ENCODE data around the gene TGFBR1. TPM values are rescaled to one million over a fixed set of nuclear protein-coding genes. Genes with fewer than 3 reads are reported as not detected.

The TGFBR1 gene
- total RNA-seq, 2 donors from 2014 or later, result 10.5 to 18.7 TPM

- 10 to 36% methylated on average over 2 to 10 of the region's 10 CpGs for WGBS, 2 donors
- ATAC-seq (no peak), DNase-seq (no peak)
- no peaks in the 10 kb centered on the region for H3K27me3 ChIP-seq
- TF ChIP-seq CTCF (IDR thresholded peaks at IDR 0.05), result no peak
- TF ChIP-seq POLR2A (IDR thresholded peaks at IDR 0.05), result no peak
- H3K27ac ChIP-seq, result no peak overlapping the region
- intact Hi-C loops (cut with DNase I), result no loop called here
- H3K4me1 ChIP-seq, result peaks cover 9% of the 10 kb centered on the region
- no peaks in the 10 kb centered on the region for H3K36me3 ChIP-seq (replicated peaks in 1 of 2; ENCODE audit: insufficient read depth in 1 of 2, low read depth in 2 of 2)
- H3K9me3 ChIP-seq, result no peaks in the 10 kb centered on the region
- no peak overlapping the region for H3K4me3 ChIP-seq
Observed at GRCh38 chr9:99184110-99184474, 79.2 kb downstream of the TGFBR1 start.

DNA sequence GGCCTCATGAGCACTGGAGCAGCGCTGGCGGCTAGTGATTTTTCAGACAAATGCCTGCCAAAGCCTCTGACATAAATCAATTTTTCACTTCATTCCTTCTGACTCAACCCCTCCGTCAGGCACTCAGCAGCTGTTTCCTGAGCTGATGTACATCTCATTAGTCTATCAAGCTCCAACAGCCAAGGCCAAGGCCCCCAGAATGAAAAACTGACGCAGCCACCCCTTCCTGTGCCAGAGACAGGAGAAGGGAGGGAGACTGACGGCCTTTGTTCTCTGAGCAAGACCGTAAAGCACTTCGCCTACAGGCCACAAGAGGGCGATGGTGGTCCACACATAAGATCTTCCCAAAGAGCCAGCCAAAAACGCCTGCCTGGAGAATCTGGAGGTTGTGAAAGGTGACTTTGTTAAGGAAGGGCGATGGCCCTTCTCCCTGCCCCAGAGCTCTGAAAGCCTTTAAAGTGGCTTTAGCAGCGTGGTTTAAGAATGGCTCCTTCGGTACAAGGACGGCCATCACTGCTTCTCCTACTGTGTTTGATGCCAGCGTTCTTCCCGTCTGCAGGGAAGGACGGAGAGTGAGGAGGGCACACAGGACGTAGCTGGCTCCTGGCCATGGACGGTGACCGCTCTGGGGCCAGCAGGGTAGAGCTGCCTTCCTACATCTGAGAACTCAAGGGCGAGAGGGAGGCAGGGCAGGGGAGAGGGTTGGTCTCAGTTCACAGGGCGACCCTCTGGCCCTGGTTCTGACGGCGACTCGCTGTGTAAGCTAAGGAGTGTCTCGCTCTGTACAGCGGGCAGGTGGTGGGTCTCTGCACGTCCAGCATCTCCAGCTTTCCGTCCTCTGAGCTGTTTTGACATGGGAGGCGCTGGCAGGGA, 79.8 kb downstream of the TGFBR1 start:
- intact Hi-C loops (cut with DNase I), result no loop called here
- Histone ChIP-seq H3K4me1 (peaks cover 9% of the 10 kb centered on the region), H3K4me3 (no peak overlapping the region), H3K9me3 (no peaks in the 10 kb centered on the region), H3K27me3 (no peaks in the 10 kb centered on the region), H3K36me3 (replicated peaks in 1 of 2; ENCODE audit: insufficient read depth in 1 of 2, low read depth in 2 of 2) (no peaks in the 10 kb centered on the region), H3K27ac (no peak overlapping the region)
- DNase-seq (peak; percentile 90 to 95 (median 92)), ATAC-seq (peak; percentile 94)
- 14 to 25% methylated on average over 18 to 29 of the region's 29 CpGs for WGBS, 2 donors
- TF ChIP-seq CTCF (IDR thresholded peaks at IDR 0.05) (peak; percentile 87 to 95 (median 92)), POLR2A (IDR thresholded peaks at IDR 0.05) (no peak)

GRCh38 chr9:99185348-99185632, 80.4 kb downstream of the TGFBR1 start:
- ATAC-seq (no peak), DNase-seq (no peak)
- Histone ChIP-seq H3K9me3 (no peaks in the 10 kb centered on the region), H3K27ac (no peak overlapping the region), H3K36me3 (replicated peaks in 1 of 2; ENCODE audit: insufficient read depth in 1 of 2, low read depth in 2 of 2) (no peaks in the 10 kb centered on the region), H3K27me3 (no peaks in the 10 kb centered on the region), H3K4me1 (peaks cover 9% of the 10 kb centered on the region), H3K4me3 (no peak overlapping the region)
- intact Hi-C loops (cut with DNase I), result no loop called here
- WGBS, 2 donors, result 65 to 74% methylated on average over 5 of the region's 5 CpGs
- TF ChIP-seq POLR2A (IDR thresholded peaks at IDR 0.05) (no peak), CTCF (IDR thresholded peaks at IDR 0.05) (no peak)

GRCh38 chr9:99185934-99186333, 81.0 kb downstream of the TGFBR1 start:
- H3K27ac ChIP-seq, result no peak overlapping the region
- intact Hi-C loops (cut with DNase I), result no loop called here
- ATAC-seq (no peak), DNase-seq (no peak)
- no peaks in the 10 kb centered on the region for H3K9me3 ChIP-seq
- no peaks in the 10 kb centered on the region for H3K36me3 ChIP-seq (replicated peaks in 1 of 2; ENCODE audit: insufficient read depth in 1 of 2, low read depth in 2 of 2)
- H3K27me3 ChIP-seq, result no peaks in the 10 kb centered on the region
- 75 to 89% methylated on average over 5 of the region's 5 CpGs for WGBS, 2 donors
- H3K4me3 ChIP-seq, result no peak overlapping the region
- TF ChIP-seq CTCF (IDR thresholded peaks at IDR 0.05) (no peak), POLR2A (IDR thresholded peaks at IDR 0.05) (no peak)
- peaks cover 9% of the 10 kb centered on the region for H3K4me1 ChIP-seq

DNA sequence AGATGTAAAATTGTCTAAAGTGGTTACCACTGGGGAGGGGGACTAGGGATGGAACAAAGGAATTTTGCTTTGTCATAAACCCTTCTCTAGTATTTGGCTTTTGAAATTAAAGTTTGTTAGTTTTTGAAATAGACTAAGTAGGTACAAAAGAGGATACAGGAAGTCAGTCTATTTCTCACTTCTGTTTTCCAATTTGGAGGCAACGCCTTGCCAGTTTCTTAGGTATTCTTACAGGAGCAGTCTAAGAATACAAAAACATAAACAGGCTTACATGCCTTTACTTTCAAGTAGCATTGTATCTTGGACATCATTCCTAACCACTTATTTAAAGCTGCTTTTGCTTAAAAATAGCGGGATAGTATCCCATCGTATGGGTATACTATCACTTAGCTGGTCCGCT, 82.4 kb downstream of the TGFBR1 start:
- intact Hi-C loops (cut with DNase I), result no loop called here
- H3K27ac ChIP-seq, result no peak overlapping the region
- no peaks in the 10 kb centered on the region for H3K36me3 ChIP-seq (replicated peaks in 1 of 2; ENCODE audit: insufficient read depth in 1 of 2, low read depth in 2 of 2)
- TF ChIP-seq POLR2A (IDR thresholded peaks at IDR 0.05) (no peak), CTCF (IDR thresholded peaks at IDR 0.05) (no peak)
- H3K27me3 ChIP-seq, result no peaks in the 10 kb centered on the region
- no peak overlapping the region for H3K4me3 ChIP-seq
- 77 to 84% methylated on average over 4 of the region's 4 CpGs for WGBS, 2 donors
- DNase-seq, result no peak
- H3K4me1 ChIP-seq, result peaks cover 9% of the 10 kb centered on the region
- no peaks in the 10 kb centered on the region for H3K9me3 ChIP-seq
- no peak for ATAC-seq

Measured in body of pancreas (tissue), 4 donors.